Thoracic aorta (tissue), 2 donors: ENCODE data around the gene ILRUN. TPM values are rescaled to one million over a fixed set of nuclear protein-coding genes. Genes with fewer than 3 reads are reported as not detected.
"Not testable (repeated sequence)": the region's sequence is repeated elsewhere in the genome, so short reads cannot be mapped to it uniquely, and the experiment has no call there.

ENCODE experiments used
- ATAC-seq: fragments of 150-250 bp; one replicate; pipeline ENCODE4 v1.8.0; 2017; ENCODE audit warnings: low read depth; ENCODE audit not compliant: insufficient number of reproducible peaks, low FRiP score
- DNase-seq: peaks from one replicate; pipeline ENCODE4 v3.0.0-alpha.2; 2020; ENCODE audit warnings: low spot score
- H3K27ac ChIP-seq, 2 donors: fragments of 200-600 bp; sonication (generic); 1 replicate in 1 of 2; 2 replicates in 1 of 2; pipeline ENCODE4 v1.5.1; 2016; ENCODE audit warnings: mild to moderate bottlenecking in 2 of 2, moderate library complexity in 2 of 2
- H3K27me3 ChIP-seq: fragments of 200-600 bp; sonication (generic); replicated peaks from 2 replicates; pipeline ENCODE4 v1.6.0; 2016; ENCODE audit warnings: mild to moderate bottlenecking; ENCODE audit not compliant: insufficient read depth
- H3K36me3 ChIP-seq: fragments of 200-600 bp; sonication (generic); one replicate; pipeline ENCODE4 v1.5.1; 2016
- H3K4me1 ChIP-seq, 2 donors: fragments of 200-600 bp; sonication (generic); 1 replicate in 1 of 2; 2 replicates in 1 of 2; pipeline versions ENCODE4 v1.5.1 to v1.6.0; 2016; ENCODE audit warnings: low read depth in 2 of 2, mild to moderate bottlenecking in 1 of 2; ENCODE audit not compliant: control insufficient read depth in 1 of 2
- H3K4me3 ChIP-seq: fragments of 200-600 bp; sonication (generic); 2 replicates; pipeline ENCODE4 v1.5.1; 2016; ENCODE audit warnings: mild to moderate bottlenecking
- H3K9me3 ChIP-seq: fragments of 200-600 bp; sonication (generic); 2 replicates; pipeline ENCODE4 v1.5.1; 2016
- CTCF ChIP-seq: fragments of 200-600 bp; sonication (generic); IDR thresholded peaks from one replicate; pipeline ENCODE4 v1.5.1; 2019; ENCODE audit warnings: antibody characterized with exemption
- total RNA-seq, 2 donors: library from RNA; depleted of rRNA; stranded (reverse); fragments of >200 nt; gene quantifications; one replicate each; pipeline versions ENCODE4 v1.1.0 to v1.2.3, GENCODE V29; 2016

The ILRUN gene
- total RNA-seq, 2 donors from 2014 or later, result 75.4 to 78.9 TPM

GRCh38 chr6:34684919-34685318 is 11.6 kb downstream of the ILRUN start:
- peaks cover 4% of the 10 kb centered on the region for H3K36me3 ChIP-seq
- no peak overlapping the region for H3K27ac ChIP-seq
- no peak for ATAC-seq
- DNase-seq, result no peak
- no peaks in the 10 kb centered on the region for H3K27me3 ChIP-seq
- no peak for TF ChIP-seq CTCF
- H3K9me3 ChIP-seq, result no peaks in the 10 kb centered on the region
- peaks cover 22 to 24% of the 10 kb centered on the region in 2 donors for H3K4me1 ChIP-seq
- H3K4me3 ChIP-seq, result no peak overlapping the region

- Histone ChIP-seq H3K4me3 (no peak overlapping the region), H3K4me1 (peaks cover 23 to 29% of the 10 kb centered on the region in 2 donors), H3K36me3 (peaks cover 4% of the 10 kb centered on the region), H3K9me3 (no peaks in the 10 kb centered on the region), H3K27me3 (no peaks in the 10 kb centered on the region), H3K27ac (no peak overlapping the region)
- no peak for TF ChIP-seq CTCF
- no peak for ATAC-seq
- DNase-seq, result no peak
These were observed 12.2 kb downstream of the ILRUN start for GRCh38 chr6:34684364-34684763.

- Histone ChIP-seq H3K9me3 (no peaks in the 10 kb centered on the region), H3K4me1 (peaks cover 26 to 29% of the 10 kb centered on the region in 2 donors), H3K36me3 (no peaks in the 10 kb centered on the region), H3K27me3 (no peaks in the 10 kb centered on the region), H3K27ac (peak overlapping the region in 1 of 2 donors; percentile 44), H3K4me3 (no peak overlapping the region)
- DNase-seq (no peak), ATAC-seq (no peak)
- TF ChIP-seq CTCF, result no peak
These were observed 15.6 kb downstream of the ILRUN start for GRCh38 chr6:34680802-34681515.

- H3K4me1 ChIP-seq, result peaks cover 26 to 29% of the 10 kb centered on the region in 2 donors
- H3K9me3 ChIP-seq, H3K27me3 ChIP-seq, H3K36me3 ChIP-seq, DNase-seq, ATAC-seq: not testable (repeated sequence)
- H3K27ac ChIP-seq, result peak overlapping the region in 1 of 2 donors; percentile 44
- H3K4me3 ChIP-seq, result peak overlapping the region; percentile 27
These were observed 16.3 kb downstream of the ILRUN start for GRCh38 chr6:34680313-34680712.

- no peak overlapping the region for H3K4me3 ChIP-seq
- no peaks in the 10 kb centered on the region for H3K36me3 ChIP-seq
- H3K27ac ChIP-seq, result peak overlapping the region; percentile 44 to 47
- H3K9me3 ChIP-seq, result no peaks in the 10 kb centered on the region
- peaks cover 26 to 29% of the 10 kb centered on the region in 2 donors for H3K4me1 ChIP-seq
- DNase-seq (no peak), ATAC-seq (no peak)
- no peaks in the 10 kb centered on the region for H3K27me3 ChIP-seq
- no peak for TF ChIP-seq CTCF
These were observed 16.9 kb downstream of the ILRUN start for GRCh38 chr6:34679552-34680253.
